ENCODE data around the gene DAZAP1. TPM values are rescaled to one million over a fixed set of nuclear protein-coding genes. Genes with fewer than 3 reads are reported as not detected.

Gene DAZAP1
- total and polyA plus RNA-seq, 7 donors = 59.9 to 122 (median 90.9) TPM

GRCh38 chr19:1412323-1412923 is 5.0 kb downstream of the DAZAP1 start:
- no peak overlapping the region for H3K4me3 ChIP-seq
- H3K27me3 ChIP-seq (ENCODE audit: insufficient read depth in 3 of 3, low read length in 2 of 3) = no peaks in the 10 kb centered on the region
- WGBS, 3 donors = 42 to 60% (median 55%) methylated on average over 19 to 21 of the region's 21 CpGs
- H3K4me1 ChIP-seq = peaks cover 77% of the 10 kb centered on the region
- H3K27ac ChIP-seq = peak overlapping the region; percentile 95
- no peak for ATAC-seq
- H3K36me3 ChIP-seq (ENCODE audit: insufficient read depth in 1 of 2, low read depth in 1 of 2) = peaks cover 0 to 22% of the 10 kb centered on the region in 2 donors
- no peaks in the 10 kb centered on the region for H3K9me3 ChIP-seq
- no peak for TF ChIP-seq CTCF (IDR thresholded peaks at IDR 0.05)
- DNase-seq = no peak
- intact Hi-C loops (cut with DNase I) = loop anchor here in 1 of 2 donors (10.0 kb wide), 1 partner anchor 138 kb away; the partner anchor contains the start of gene FAM174C

DNA sequence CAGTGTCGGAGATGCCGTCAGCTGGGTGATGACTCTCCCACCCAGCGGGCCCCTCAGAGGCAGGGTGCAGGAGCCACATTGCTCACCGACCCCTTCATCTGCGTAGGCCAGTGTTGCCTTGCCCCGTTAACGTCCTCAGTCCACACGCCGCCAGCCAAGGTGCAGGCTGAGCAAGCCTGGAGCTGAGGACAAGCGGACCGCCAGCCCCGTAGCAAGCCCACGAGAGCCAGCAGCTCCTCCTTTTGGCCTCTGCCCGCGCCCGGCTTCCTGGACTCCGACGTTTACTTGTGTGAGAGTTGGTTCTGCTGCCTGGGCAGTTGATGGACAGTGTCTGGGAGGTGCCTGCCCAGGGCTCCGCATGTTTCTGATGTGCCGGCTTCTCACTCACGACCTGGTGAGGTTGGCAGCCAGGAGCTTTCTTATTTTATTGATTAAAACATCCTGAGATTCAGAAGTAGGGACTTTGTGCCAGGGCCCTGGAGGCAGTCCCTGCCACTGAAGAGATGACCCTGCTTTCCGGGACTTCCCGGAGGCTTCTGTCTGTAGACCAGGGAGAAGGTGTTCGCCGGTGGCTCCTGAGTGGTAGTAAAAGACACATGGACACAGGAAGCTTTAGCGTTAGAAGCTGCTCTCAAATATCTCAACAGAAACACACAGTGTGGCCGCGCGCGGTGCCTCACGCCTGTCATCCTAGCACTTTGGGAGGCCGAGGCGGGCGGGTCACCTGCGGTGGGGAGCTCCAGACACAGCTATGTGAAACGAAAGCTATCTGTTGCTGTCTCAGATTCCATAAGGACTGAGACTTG is 5.8 kb downstream of the DAZAP1 start:
- Histone ChIP-seq H3K4me1 (peaks cover 85% of the 10 kb centered on the region), H3K36me3 (ENCODE audit: insufficient read depth in 1 of 2, low read depth in 1 of 2) (peaks cover 0 to 22% of the 10 kb centered on the region in 2 donors), H3K9me3 (no peaks in the 10 kb centered on the region), H3K4me3 (no peak overlapping the region), H3K27ac (peak overlapping the region; percentile 95), H3K27me3 (ENCODE audit: insufficient read depth in 3 of 3, low read length in 2 of 3) (no peaks in the 10 kb centered on the region)
- no peak for TF ChIP-seq CTCF (IDR thresholded peaks at IDR 0.05)
- intact Hi-C loops (cut with DNase I) = loop anchor here in 1 of 2 donors (10.0 kb wide), 1 partner anchor 138 kb away; the partner anchor contains the start of gene FAM174C
- ATAC-seq (no peak), DNase-seq (no peak)
- 63 to 83% (median 64%) methylated on average over 36 of the region's 36 CpGs for WGBS, 3 donors

DNA sequence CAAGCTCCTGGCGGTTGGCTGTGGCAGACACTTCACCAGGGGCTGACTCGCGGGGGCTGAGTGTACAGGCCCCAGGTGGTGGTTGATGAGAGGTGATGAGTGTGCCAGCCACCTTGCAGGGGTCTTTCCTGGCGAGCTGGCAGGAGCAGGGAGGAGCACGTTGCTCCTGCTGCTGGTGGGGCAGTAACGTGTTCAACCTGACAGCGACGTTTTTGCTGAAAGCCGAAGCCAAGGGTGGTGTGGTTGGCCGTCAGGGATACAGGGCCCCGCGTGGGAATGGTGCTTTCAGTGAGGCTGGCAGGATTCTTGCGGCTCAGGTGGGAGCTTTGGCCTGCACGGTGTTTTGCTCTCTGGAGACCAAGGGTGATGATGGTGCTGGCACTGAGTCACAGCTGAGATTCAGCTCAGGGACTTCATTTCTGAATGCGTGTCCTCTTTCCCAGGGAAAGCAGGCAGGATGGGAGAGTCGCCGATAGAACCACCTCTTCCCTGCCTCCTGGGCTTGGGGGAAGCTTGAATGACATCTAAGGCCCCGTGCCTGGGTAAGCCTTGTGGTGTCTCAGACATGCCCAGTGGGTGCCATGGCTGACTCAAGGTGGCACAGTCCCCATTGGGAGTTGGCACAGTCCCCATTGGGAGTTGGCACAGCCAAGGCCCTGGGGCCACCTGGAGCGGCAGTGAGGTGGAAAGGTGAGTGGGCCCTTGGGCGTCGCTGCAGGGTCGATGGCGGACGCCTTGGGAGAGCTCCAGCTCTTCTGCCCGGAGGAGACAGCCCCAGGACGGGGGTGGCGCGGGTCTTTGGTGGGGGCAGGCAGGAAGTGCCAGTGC is 8.8 kb downstream of the DAZAP1 start:
- no peak for TF ChIP-seq CTCF (IDR thresholded peaks at IDR 0.05)
- intact Hi-C loops (cut with DNase I) = loop anchor here in 1 of 2 donors (10.0 kb wide), 1 partner anchor 141 kb away; the partner anchor contains the start of gene FAM174C
- Histone ChIP-seq H3K4me1 (peaks cover 75% of the 10 kb centered on the region), H3K27ac (peak overlapping the region; percentile 85), H3K9me3 (no peaks in the 10 kb centered on the region), H3K27me3 (ENCODE audit: insufficient read depth in 3 of 3, low read length in 2 of 3) (no peaks in the 10 kb centered on the region), H3K4me3 (peak overlapping the region; percentile 41), H3K36me3 (ENCODE audit: insufficient read depth in 1 of 2, low read depth in 1 of 2) (peaks cover 0 to 41% of the 10 kb centered on the region in 2 donors)
- peak; percentile 20 to 44 (median 32) for ATAC-seq
- WGBS, 3 donors = 57 to 65% (median 58%) methylated on average over 25 to 28 of the region's 28 CpGs
- DNase-seq = no peak

GRCh38 chr19:1417145-1417544 is 9.8 kb downstream of the DAZAP1 start:
- 34 to 55% (median 45%) methylated on average over 21 of the region's 21 CpGs for WGBS, 3 donors
- DNase-seq (peak; percentile 78 to 90), ATAC-seq (peak; percentile 86 to 92 (median 90))
- Histone ChIP-seq H3K27ac (peak overlapping the region; percentile 85), H3K4me1 (peaks cover 66% of the 10 kb centered on the region), H3K4me3 (peak overlapping the region; percentile 41), H3K9me3 (no peaks in the 10 kb centered on the region), H3K36me3 (ENCODE audit: insufficient read depth in 1 of 2, low read depth in 1 of 2) (peaks cover 0 to 50% of the 10 kb centered on the region in 2 donors), H3K27me3 (ENCODE audit: insufficient read depth in 3 of 3, low read length in 2 of 3) (no peaks in the 10 kb centered on the region)
- TF ChIP-seq CTCF (IDR thresholded peaks at IDR 0.05) = no peak
- intact Hi-C loops (cut with DNase I) = loop anchor here in 1 of 2 donors (10.0 kb wide), 1 partner anchor 142 kb away; the partner anchor contains the start of gene FAM174C
